Neural cell (in vitro differentiated cells): ENCODE measurements around the gene PACSIN2.

ENCODE experiments used
- EP300 ChIP-seq: fragments of 450-650 bp; conservative IDR thresholded peaks from 2 replicates; pipeline ENCODE4 v1.6.1; 2014; ENCODE audit warnings: antibody characterized with exemption, mild to moderate bottlenecking, moderate library complexity; ENCODE audit not compliant: poor library complexity, severe bottlenecking
- TF ChIP-seq, protein P1 (sequence below): fragments of 450-650 bp; IDR thresholded peaks from 2 replicates; pipeline ENCODE4 v1.5.1; 2014; ENCODE audit warnings: antibody characterized with exemption, mild to moderate bottlenecking, moderate library complexity; ENCODE audit not compliant: poor library complexity, severe bottlenecking
- TF ChIP-seq, protein P2 (sequence below): IDR thresholded peaks from 2 replicates; pipeline ENCODE4 v1.6.1; 2012; ENCODE audit warnings: borderline replicate concordance

DNA sequence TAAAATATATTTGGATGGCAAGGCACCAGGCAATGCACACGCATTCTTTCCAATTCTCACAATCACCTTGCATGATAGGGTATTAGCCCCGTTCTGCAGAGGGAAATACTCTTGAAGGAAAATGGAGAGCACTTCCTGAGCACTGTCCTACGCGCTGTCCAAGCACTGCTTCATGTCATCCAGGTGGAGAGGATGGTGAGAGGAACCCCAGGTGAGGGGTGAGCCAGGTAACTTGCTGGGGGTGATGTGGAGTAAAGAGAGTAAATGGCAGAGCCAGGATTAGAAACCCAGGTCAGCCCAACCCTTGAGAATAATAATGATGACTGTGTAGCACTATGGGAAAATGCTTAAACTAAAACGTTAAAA lies 711 bp upstream of the PACSIN2 start:
- TF ChIP-seq EP300, result no peak
- TF ChIP-seq, protein P1, sequence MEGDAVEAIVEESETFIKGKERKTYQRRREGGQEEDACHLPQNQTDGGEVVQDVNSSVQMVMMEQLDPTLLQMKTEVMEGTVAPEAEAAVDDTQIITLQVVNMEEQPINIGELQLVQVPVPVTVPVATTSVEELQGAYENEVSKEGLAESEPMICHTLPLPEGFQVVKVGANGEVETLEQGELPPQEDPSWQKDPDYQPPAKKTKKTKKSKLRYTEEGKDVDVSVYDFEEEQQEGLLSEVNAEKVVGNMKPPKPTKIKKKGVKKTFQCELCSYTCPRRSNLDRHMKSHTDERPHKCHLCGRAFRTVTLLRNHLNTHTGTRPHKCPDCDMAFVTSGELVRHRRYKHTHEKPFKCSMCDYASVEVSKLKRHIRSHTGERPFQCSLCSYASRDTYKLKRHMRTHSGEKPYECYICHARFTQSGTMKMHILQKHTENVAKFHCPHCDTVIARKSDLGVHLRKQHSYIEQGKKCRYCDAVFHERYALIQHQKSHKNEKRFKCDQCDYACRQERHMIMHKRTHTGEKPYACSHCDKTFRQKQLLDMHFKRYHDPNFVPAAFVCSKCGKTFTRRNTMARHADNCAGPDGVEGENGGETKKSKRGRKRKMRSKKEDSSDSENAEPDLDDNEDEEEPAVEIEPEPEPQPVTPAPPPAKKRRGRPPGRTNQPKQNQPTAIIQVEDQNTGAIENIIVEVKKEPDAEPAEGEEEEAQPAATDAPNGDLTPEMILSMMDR, result no peak
- TF ChIP-seq, protein P2, sequence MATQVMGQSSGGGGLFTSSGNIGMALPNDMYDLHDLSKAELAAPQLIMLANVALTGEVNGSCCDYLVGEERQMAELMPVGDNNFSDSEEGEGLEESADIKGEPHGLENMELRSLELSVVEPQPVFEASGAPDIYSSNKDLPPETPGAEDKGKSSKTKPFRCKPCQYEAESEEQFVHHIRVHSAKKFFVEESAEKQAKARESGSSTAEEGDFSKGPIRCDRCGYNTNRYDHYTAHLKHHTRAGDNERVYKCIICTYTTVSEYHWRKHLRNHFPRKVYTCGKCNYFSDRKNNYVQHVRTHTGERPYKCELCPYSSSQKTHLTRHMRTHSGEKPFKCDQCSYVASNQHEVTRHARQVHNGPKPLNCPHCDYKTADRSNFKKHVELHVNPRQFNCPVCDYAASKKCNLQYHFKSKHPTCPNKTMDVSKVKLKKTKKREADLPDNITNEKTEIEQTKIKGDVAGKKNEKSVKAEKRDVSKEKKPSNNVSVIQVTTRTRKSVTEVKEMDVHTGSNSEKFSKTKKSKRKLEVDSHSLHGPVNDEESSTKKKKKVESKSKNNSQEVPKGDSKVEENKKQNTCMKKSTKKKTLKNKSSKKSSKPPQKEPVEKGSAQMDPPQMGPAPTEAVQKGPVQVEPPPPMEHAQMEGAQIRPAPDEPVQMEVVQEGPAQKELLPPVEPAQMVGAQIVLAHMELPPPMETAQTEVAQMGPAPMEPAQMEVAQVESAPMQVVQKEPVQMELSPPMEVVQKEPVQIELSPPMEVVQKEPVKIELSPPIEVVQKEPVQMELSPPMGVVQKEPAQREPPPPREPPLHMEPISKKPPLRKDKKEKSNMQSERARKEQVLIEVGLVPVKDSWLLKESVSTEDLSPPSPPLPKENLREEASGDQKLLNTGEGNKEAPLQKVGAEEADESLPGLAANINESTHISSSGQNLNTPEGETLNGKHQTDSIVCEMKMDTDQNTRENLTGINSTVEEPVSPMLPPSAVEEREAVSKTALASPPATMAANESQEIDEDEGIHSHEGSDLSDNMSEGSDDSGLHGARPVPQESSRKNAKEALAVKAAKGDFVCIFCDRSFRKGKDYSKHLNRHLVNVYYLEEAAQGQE, result no peak
